ENCODE results near the gene REX1BD.

REX1BD gene

DNA sequence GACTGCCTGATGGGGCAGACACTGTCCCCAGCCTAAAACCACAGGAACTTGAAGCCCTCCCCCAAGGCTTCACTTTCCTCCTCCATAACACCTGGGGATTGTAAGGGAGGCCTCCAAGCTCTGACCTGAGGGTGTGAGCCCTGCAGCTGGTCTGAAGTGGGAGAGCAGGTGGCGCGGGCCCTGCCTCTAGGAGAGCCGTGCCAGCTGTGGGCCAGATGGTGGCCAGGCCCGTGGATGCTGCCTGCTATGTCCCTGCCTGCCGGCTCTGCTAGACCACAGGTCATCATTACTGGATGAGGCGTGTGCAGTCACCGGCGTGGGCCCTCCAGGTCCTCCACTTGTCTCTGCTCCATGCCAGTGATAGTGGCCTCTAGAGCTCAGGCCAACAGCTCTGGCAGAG is 44.7 kb downstream of the REX1BD start:
- Mint-ChIP-seq H3K36me3 (no peaks in the 10 kb centered on the region), H3K27ac (no peak overlapping the region), H3K4me3 (no peak overlapping the region), H3K9me3 (no peaks in the 10 kb centered on the region), H3K4me1 (peaks cover 27% of the 10 kb centered on the region), H3K27me3 (peaks cover 10% of the 10 kb centered on the region)
- DNase-seq (ENCODE audit: low spot score in 2 of 2) = no peak
- no peak for ATAC-seq (ENCODE audit: low read depth)

DNA sequence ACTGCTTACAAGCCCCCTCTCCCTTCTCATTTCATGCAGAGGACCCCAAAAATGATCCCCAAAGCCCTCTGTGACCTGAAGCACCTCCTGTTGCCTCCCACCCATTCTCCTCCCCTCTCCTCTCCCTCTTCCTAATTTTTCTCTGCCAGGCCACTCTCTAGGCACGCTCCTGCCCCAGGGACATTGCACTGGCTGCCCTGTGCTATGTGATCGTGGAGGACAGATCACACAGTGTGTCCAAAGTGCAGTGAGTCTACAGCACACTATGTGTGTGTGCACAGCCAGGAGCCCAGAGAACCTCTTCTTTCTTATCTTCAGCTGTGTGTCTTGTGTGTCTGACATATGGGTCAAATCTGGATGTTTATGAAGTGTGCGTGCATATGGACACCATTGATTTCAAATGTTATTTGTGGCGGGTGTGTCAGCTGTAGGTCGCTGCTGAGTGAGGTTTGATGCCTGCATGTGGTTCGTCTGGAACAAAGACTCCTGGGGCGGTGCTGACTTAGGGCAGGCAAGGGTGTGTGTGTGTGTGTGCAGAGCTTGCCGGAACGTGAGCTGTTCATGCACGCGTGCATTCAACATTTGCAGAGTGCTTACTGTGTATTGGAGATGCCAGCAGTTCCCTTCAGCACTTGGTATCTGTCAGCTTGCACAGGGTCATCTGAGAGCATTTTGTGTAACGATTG is 46.2 kb downstream of the REX1BD start:
- ATAC-seq (ENCODE audit: low read depth) = no peak
- DNase-seq (ENCODE audit: low spot score in 2 of 2) = no peak
- peaks cover 9% of the 10 kb centered on the region for H3K27me3 Mint-ChIP-seq
- H3K27ac Mint-ChIP-seq = no peak overlapping the region
- H3K4me3 Mint-ChIP-seq = no peak overlapping the region
- peaks cover 29% of the 10 kb centered on the region for H3K4me1 Mint-ChIP-seq
- H3K36me3 Mint-ChIP-seq = no peaks in the 10 kb centered on the region
- H3K9me3 Mint-ChIP-seq = no peaks in the 10 kb centered on the region

DNA sequence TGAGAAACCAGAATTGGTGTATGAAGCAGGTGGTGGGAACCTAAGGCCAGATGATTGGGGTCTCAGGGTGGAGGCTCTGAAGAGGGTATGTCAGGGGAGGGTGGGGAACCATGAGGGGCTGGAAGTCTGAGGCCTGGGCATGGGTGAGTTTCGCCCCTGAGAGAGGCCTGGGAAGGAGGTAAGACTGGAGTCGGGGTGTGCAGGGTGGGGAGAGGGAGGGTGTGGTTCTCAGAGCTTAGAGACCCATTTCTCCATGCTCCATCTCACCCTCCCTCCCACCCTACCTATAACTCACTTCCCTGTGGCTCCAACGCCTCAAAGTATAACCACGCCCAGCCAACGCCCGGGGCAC is 47.2 kb downstream of the REX1BD start:
- H3K9me3 Mint-ChIP-seq = no peaks in the 10 kb centered on the region
- peak overlapping the region; percentile 95 for H3K4me3 Mint-ChIP-seq
- peaks cover 7% of the 10 kb centered on the region for H3K27me3 Mint-ChIP-seq
- peak overlapping the region; percentile 90 for H3K27ac Mint-ChIP-seq
- H3K4me1 Mint-ChIP-seq = peaks cover 30% of the 10 kb centered on the region
- H3K36me3 Mint-ChIP-seq = no peaks in the 10 kb centered on the region
- no peak for ATAC-seq (ENCODE audit: low read depth)
- DNase-seq (ENCODE audit: low spot score in 2 of 2) = no peak

DNA sequence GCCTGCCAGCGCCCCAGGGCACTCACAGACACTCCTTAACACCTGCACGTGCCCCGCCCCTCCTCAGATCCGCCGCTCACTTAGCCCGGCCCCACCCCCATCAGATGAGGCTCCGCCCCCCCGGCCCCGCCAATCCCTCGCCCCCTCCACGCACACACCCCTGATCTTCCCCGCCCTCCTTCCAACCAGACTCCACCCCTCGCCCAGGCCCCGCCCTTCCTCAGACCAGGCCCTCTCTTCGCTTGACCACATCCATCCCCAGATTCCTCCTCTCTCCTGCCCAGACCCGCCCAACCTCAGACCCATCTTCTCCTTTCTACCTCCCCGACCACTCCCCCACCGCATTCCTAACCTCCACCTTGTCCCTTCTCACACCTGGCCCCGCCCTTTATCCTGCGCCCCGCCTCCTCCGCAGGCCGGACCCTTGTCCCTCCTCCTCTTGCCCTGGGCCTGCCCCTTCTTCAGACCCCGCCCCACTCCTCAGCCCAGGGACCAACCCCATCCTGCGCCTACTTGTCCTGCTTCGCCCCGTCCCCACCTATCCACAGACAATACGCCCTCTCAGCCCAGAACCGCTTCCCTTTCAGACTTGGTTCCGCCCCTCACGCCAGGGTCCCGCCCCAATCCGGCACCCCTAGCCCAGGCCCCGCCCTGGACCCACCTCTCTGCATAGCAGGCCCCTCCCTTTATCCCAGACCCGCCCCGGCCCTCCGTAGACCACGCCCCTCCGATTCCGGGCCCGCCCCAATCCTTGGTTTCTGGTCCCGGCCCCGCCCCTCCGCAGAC is 47.8 kb downstream of the REX1BD start:
- Mint-ChIP-seq H3K27ac (peak overlapping the region; percentile 90), H3K4me1 (peaks cover 30% of the 10 kb centered on the region), H3K4me3 (peak overlapping the region; percentile 95), H3K27me3 (peaks cover 7% of the 10 kb centered on the region), H3K9me3 (no peaks in the 10 kb centered on the region), H3K36me3 (no peaks in the 10 kb centered on the region)
- DNase-seq (ENCODE audit: low spot score in 2 of 2) (peak; percentile 99), ATAC-seq (ENCODE audit: low read depth) (peak; percentile 83)

DNA sequence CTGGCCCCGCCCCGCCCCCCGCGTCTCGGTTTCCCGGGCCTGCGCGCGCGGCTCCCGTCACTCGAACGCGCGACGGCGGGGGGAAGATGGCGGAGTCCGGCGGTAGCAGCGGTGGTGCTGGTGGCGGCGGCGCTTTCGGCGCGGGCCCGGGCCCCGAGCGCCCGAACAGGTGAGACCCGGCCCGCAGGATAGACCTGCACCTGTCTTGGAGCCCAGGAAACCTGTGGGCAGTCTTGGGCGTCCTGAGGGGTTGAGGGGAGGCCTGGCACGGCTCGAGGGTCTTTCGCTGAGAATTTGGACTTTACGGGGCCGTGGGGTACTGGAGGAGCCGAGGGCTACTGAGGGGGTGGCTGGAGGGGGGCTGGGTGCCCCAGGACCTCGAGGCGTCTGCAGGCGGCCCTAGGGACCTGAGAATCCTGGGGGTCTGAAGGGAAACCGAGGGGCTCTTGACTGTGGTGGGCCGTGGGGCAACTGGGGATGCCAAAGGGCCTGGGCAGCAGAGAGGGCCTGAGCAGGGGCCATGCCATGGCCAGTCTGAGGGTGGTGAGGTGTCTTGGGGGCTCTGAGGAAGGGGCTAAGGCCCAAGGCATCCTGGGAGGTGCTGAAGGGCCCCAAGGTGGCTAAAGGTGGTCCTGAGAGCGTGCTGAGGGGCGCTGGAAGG is 48.5 kb downstream of the REX1BD start, which contains the start of gene KLHL26:
TSS of gene KLHL26 (plus strand) at position 60 of the 661 bp plus-strand sequence. CDS start at position 87, 27 bp downstream.
- Mint-ChIP-seq H3K36me3 (peaks cover 1% of the 10 kb centered on the region), H3K4me1 (peaks cover 32% of the 10 kb centered on the region), H3K27ac (peak within 1 kb of the TSS; percentile 90), H3K4me3 (peak within 1 kb of the TSS; percentile 95), H3K27me3 (peaks cover 7% of the 10 kb centered on the region), H3K9me3 (no peaks in the 10 kb centered on the region)
- DNase-seq (ENCODE audit: low spot score in 2 of 2) (peak in 1 of 2 donors; percentile 34), ATAC-seq (ENCODE audit: low read depth) (no peak)

DNA sequence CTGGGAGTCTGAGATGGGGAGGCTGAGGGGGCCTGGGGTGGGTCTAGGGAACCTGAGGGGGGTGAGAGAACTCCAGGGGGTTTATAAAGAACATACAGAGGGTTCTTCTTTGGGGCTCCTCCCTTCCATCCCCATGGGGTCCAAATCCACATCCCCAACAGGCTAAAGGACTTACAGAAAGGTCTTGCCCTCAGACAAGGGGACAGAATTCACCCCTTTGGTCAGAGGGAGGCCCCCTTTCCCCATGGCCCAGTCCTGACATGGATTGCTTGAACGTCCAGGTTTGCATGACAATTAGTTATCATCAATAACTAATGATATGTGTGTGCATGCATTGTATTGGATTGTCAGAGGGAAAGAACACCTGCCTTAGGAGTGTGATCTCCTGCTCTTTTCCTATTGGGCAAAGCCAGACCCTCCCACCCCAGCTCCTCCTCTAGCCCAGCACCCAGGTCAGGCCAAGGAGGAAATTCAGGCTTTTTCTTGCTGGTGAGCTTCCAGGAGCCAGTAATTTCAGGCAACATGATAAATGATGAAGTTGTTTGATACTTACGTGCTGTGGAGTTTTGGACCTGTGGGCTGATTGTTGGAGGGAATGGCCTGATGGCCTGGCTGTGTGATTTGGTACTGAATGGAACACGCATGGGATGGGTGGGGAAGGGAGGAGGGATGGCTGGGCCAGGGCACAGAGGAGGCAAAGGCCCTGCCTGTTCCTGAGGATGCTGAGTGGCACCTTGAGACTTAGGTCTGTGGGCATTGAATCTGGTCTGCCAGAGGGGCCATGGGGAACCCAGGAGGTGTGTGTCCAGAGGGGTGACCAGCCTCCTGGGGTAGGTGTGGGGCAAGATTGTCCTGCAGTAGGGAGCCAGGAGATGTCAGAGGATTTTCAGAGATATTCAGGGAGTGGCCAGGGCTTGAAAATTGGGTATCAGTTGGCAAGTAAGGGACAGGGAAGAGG is 49.4 kb downstream of the REX1BD start:
- H3K9me3 Mint-ChIP-seq = no peaks in the 10 kb centered on the region
- H3K27me3 Mint-ChIP-seq = peaks cover 7% of the 10 kb centered on the region
- DNase-seq (ENCODE audit: low spot score in 2 of 2) (no peak), ATAC-seq (ENCODE audit: low read depth) (no peak)
- H3K36me3 Mint-ChIP-seq = peaks cover 2% of the 10 kb centered on the region
- peaks cover 33% of the 10 kb centered on the region for H3K4me1 Mint-ChIP-seq
- peak overlapping the region; percentile 90 for H3K27ac Mint-ChIP-seq
- H3K4me3 Mint-ChIP-seq = peak overlapping the region; percentile 95

DNA sequence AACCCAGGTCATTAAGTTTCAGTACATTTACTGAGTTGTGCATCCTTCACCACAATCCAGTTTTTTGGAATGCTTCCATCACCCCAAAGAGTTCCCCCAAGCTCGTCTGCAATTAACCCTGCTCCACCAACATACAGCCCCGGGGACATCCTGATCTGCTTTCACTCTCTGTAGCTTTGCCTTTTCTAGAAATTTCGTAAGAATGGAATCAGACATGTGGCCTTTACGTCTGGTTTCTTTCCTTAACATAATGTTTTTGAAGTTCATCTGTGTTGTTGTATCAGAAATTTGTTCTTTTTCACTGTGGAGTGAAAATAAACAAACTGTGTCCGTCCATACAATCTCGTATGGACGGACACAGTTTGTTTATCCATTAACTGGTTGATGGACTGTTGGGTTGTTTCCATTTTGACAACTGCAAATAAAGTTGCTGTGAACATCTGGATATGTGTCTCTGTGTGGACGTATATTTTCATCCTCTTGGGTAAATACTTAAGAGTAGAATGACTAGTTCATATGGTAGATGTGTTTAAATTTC is 51.2 kb downstream of the REX1BD start:
- no peak overlapping the region for H3K4me3 Mint-ChIP-seq
- no peak for ATAC-seq (ENCODE audit: low read depth)
- H3K27me3 Mint-ChIP-seq = peaks cover under 1% of the 10 kb centered on the region
- no peaks in the 10 kb centered on the region for H3K9me3 Mint-ChIP-seq
- no peak for DNase-seq (ENCODE audit: low spot score in 2 of 2)
- peaks cover 38% of the 10 kb centered on the region for H3K4me1 Mint-ChIP-seq
- H3K36me3 Mint-ChIP-seq = peaks cover 4% of the 10 kb centered on the region
- no peak overlapping the region for H3K27ac Mint-ChIP-seq
